Endothelial cell of umbilical vein (primary cell): ENCODE data around the gene EEF1A1. TPM values are rescaled to one million over a fixed set of nuclear protein-coding genes. Genes with fewer than 3 reads are reported as not detected.

Experiments
- BruUV-seq: library from RNA; stranded (reverse); fragments of 400-500 nt; replicated peaks from 2 replicates; lab custom pipeline; 2021; lab: Mats Ljungman, UMichigan
- CTCF ChIA-PET: fragments of 300-600, 350-600 bp; sonication (Branson Sonifier 250); formaldehyde crosslinking; loops from one replicate; lab custom pipeline; 2021; ENCODE audit warnings: antibody characterized with exemption, inconsistent platforms; lab: Charles Lee
- POLR2A ChIA-PET: fragments of 300-600, 350-600 bp; sonication (Branson Sonifier 250); formaldehyde crosslinking; loops from one replicate; lab custom pipeline; 2021; ENCODE audit warnings: antibody characterized with exemption, inconsistent platforms; lab: Charles Lee
- DNase-seq: peaks from one replicate; pipeline ENCODE4 v3.0.0-alpha.2; 2011; ENCODE audit warnings: low read depth, low spot score
- FAIRE-seq: peaks from 2 replicates; lab custom pipeline; 2011; peaks lifted over from hg19 to GRCh38; lab: Jason Lieb, UNC
- H2AFZ ChIP-seq: 2 replicates; pipeline ENCODE4 v1.6.0; 2012; ENCODE audit warnings: low read depth, low read length, control low read depth, inconsistent platforms
- H3K27ac ChIP-seq: 2 replicates; pipeline ENCODE4 v1.5.1; 2011; ENCODE audit warnings: low read depth, mild to moderate bottlenecking, control low read depth, low read length, moderate library complexity; ENCODE audit not compliant: insufficient read depth
- H3K27me3 ChIP-seq, 2 experiments: 2 replicates each; pipeline versions ENCODE4 v1.6.0 to v1.6.1; 2011; ENCODE audit warnings: low read length in 2 of 2, mixed read lengths in 1 of 2; ENCODE audit not compliant: control insufficient read depth in 2 of 2, insufficient read depth in 2 of 2
- H3K36me3 ChIP-seq, 2 experiments: 2 replicates in 1 of 2; 3 replicates in 1 of 2; pipeline ENCODE4 v1.5.1; 2011; ENCODE audit warnings: low read length in 2 of 2, mild to moderate bottlenecking in 1 of 2, moderate library complexity in 1 of 2; ENCODE audit not compliant: control insufficient read depth in 2 of 2, insufficient read depth in 2 of 2; ENCODE audit errors: extremely low read depth in 1 of 2
- H3K4me1 ChIP-seq: 3 replicates; pipeline ENCODE4 v1.5.1; 2011; ENCODE audit warnings: mild to moderate bottlenecking, low read length; ENCODE audit not compliant: control insufficient read depth, insufficient read depth; ENCODE audit errors: extremely low read depth
- H3K4me2 ChIP-seq: 2 replicates; pipeline ENCODE4 v1.6.1; 2011; ENCODE audit warnings: low read length, control low read depth, mixed read lengths; ENCODE audit not compliant: insufficient read depth
- H3K4me3 ChIP-seq, 3 experiments: fragments of 200-600 bp in 1 of 3; sonication (generic), shearing (Covaris generic) in 1 of 3; replicated peaks in 1 of 3; 2 replicates each; pipeline ENCODE4 v1.5.1; 2011 to 2016; ENCODE audit warnings: control low read depth in 3 of 3, low read length in 3 of 3, mild to moderate bottlenecking in 2 of 3, inconsistent platforms in 1 of 3, low read depth in 1 of 3, moderate library complexity in 1 of 3; ENCODE audit not compliant: insufficient read depth in 1 of 3
- H3K79me2 ChIP-seq: 2 replicates; pipeline ENCODE4 v1.6.0; 2012; ENCODE audit warnings: low read length, inconsistent platforms; ENCODE audit not compliant: control insufficient read depth, insufficient read depth
- H3K9ac ChIP-seq: replicated peaks from 2 replicates; pipeline ENCODE3; 2011; ENCODE audit warnings: low read length, control low read depth; ENCODE audit not compliant: insufficient read depth; ENCODE audit errors: extremely low read depth
- H3K9me1 ChIP-seq: replicated peaks from 3 replicates; pipeline ENCODE4 v1.6.0; 2011; ENCODE audit warnings: mild to moderate bottlenecking, low read length; ENCODE audit not compliant: control insufficient read depth, insufficient read depth; ENCODE audit errors: extremely low read depth
- H3K9me3 ChIP-seq: replicated peaks from 2 replicates; pipeline ENCODE4 v1.5.1; 2012; ENCODE audit warnings: low read length, inconsistent platforms; ENCODE audit not compliant: control insufficient read depth, insufficient read depth
- H4K20me1 ChIP-seq: replicated peaks from 2 replicates; pipeline ENCODE3; 2011; ENCODE audit warnings: mild to moderate bottlenecking, low read length; ENCODE audit not compliant: control insufficient read depth, insufficient read depth; ENCODE audit errors: extremely low read depth
- CTCF ChIP-seq, 2 donors: IDR thresholded peaks; 1 replicate in 1 of 2; 2 replicates in 1 of 2; pipeline ENCODE4 v1.5.1; 2011; ENCODE audit warnings: low read length in 2 of 2, mild to moderate bottlenecking in 2 of 2, moderate library complexity in 2 of 2, control low read depth in 1 of 2, inconsistent platforms in 1 of 2, low read depth in 1 of 2; ENCODE audit not compliant: insufficient read depth in 1 of 2; ENCODE audit errors: extremely low read depth in 1 of 2
- EZH2 ChIP-seq: IDR thresholded peaks from 2 replicates; pipeline ENCODE4 v1.6.1; 2012; ENCODE audit warnings: borderline replicate concordance, low read depth, mild to moderate bottlenecking, moderate library complexity, low read length, inconsistent platforms; ENCODE audit not compliant: severe bottlenecking
- FOS ChIP-seq: IDR thresholded peaks from 2 replicates; pipeline ENCODE4 v1.6.1; 2011; ENCODE audit warnings: mild to moderate bottlenecking, low read length, moderate library complexity, borderline replicate concordance; ENCODE audit not compliant: insufficient read depth
- GATA2 ChIP-seq: IDR thresholded peaks from 2 replicates; pipeline ENCODE4 v1.7.0; 2011; ENCODE audit warnings: low read depth, mild to moderate bottlenecking, moderate library complexity, mixed read lengths, low read length; ENCODE audit not compliant: insufficient read length, insufficient read depth
- JUN ChIP-seq: IDR thresholded peaks from 2 replicates; pipeline ENCODE4 v1.6.1; 2011; ENCODE audit warnings: borderline replicate concordance, low read depth; ENCODE audit not compliant: insufficient read length, insufficient read depth
- MAX ChIP-seq: IDR thresholded peaks from 2 replicates; pipeline ENCODE4 v1.6.1; 2011; ENCODE audit not compliant: insufficient read depth, insufficient read length
- MYC ChIP-seq: IDR thresholded peaks from one replicate; pipeline ENCODE4 v1.6.1; 2011; ENCODE audit warnings: mild to moderate bottlenecking, low read depth, low read length
- POLR2A ChIP-seq: IDR thresholded peaks from 2 replicates; pipeline ENCODE4 v1.6.1; 2012; ENCODE audit warnings: low read depth, mild to moderate bottlenecking, control low read depth, low read length
- POLR2AphosphoS5 ChIP-seq: IDR thresholded peaks from 2 replicates; pipeline ENCODE4 v1.6.1; 2012; ENCODE audit warnings: low read depth, mild to moderate bottlenecking, control low read depth, low read length, moderate library complexity; ENCODE audit not compliant: insufficient read depth
- dilution Hi-C: fragments of 300-500 bp; cut with MboI; formaldehyde crosslinking; loops from one replicate; pipeline ENCODE4 v1.15.0; 2019; ENCODE audit warnings: low sequenced_read_pairs; ENCODE audit not compliant: extremely low pct_ligation_motif_present
- intact Hi-C: fragments of 100-400 bp; cut with micrococcal nuclease; formaldehyde crosslinking; loops from one replicate; pipeline ENCODE4 v1.10.0; 2022
- polyA plus RNA-seq, 4 experiments: library from polyadenylated mRNA; depleted of rRNA in 3 of 4; stranded (reverse) in 3 of 4; unstranded in 1 of 4; fragments of >200 nt; gene quantifications; 2 replicates each; pipeline versions ENCODE4 v1.2.1 to v1.2.3, GENCODE V29; 2011 to 2012; ENCODE audit warnings: missing spikeins in 1 of 4
- total RNA-seq: library from RNA; stranded (reverse); gene quantifications from 2 replicates; pipeline ENCODE4 v1.2.3, GENCODE V29; 2021

The EEF1A1 gene
- total and polyA plus RNA-seq, 2 donors (not counting 3 experiments of a cell fraction or from before 2014, with no cell fraction given), result 9,186 to 11,104 TPM

GRCh38 chr6:73537677-73538076, 16.8 kb upstream of the EEF1A1 start:
- Histone ChIP-seq H3K4me3 (no peak overlapping the region), H3K79me2 (no peaks in the 10 kb centered on the region), H3K4me2 (no peak overlapping the region), H2AFZ (no peak overlapping the region), H3K27ac (no peak overlapping the region), H3K9ac (no peak overlapping the region), H3K4me1 (no peaks in the 10 kb centered on the region), H3K9me3 (no peaks in the 10 kb centered on the region), H3K36me3 (no peaks in the 10 kb centered on the region), H3K9me1 (no peaks in the 10 kb centered on the region), H3K27me3 (no peaks in the 10 kb centered on the region), H4K20me1 (no peaks in the 10 kb centered on the region)
- dilution Hi-C loops, result no loop called here
- FAIRE-seq, result no peak
- TF ChIP-seq GATA2 (no peak), CTCF (IDR thresholded peaks at IDR 0.05; ENCODE audit: extremely low read depth in 1 of 2, insufficient read depth in 1 of 2, low read depth in 1 of 2, low read length in 2 of 2) (no peak), JUN (no peak), MAX (no peak), EZH2 (no peak), POLR2AphosphoS5 (no peak), MYC (no peak), POLR2A (no peak), FOS (no peak)
- DNase-seq, result no peak
- POLR2A ChIA-PET, result no interaction called here
- intact Hi-C loops, result no loop called here
- BruUV-seq, result no TSS peak
- CTCF ChIA-PET, result interaction anchor here (1.4 kb wide), 1 partner anchor 11 kb away, joined by 5 read pairs; no protein-coding TSS in a partner anchor
